ENCODE results near the gene SV2C. TPM values are rescaled to one million over a fixed set of nuclear protein-coding genes. Genes with fewer than 3 reads are reported as not detected.

SV2C gene
- total RNA-seq, 1 donor from 2014 or later = not detected

- ChIA-PET POLR2A (no interaction called here), CTCF (no interaction called here)
- H3K27ac Mint-ChIP-seq = no peak overlapping the region
Observed at GRCh38 chr5:76192837-76193236, 109.7 kb downstream of the SV2C start.

GRCh38 chr5:76193635-76194034 is 110.5 kb downstream of the SV2C start:
- intact Hi-C loops (cut with micrococcal nuclease) = no loop called here

More at GRCh38 chr5:76192837-76193236, 109.7 kb downstream of the SV2C start:
- ATAC-seq (ENCODE audit: low read depth) (no peak), DNase-seq (no peak)
- Mint-ChIP-seq H3K27me3 (peaks cover 15% of the 10 kb centered on the region), H3K4me3 (no peak overlapping the region), H3K36me3 (ENCODE audit: low read depth) (no peaks in the 10 kb centered on the region), H3K4me1 (no peaks in the 10 kb centered on the region), H3K9me3 (no peaks in the 10 kb centered on the region)
- no peak for TF ChIP-seq CTCF (IDR thresholded peaks at IDR 0.05)
- intact Hi-C loops (cut with micrococcal nuclease) = no loop called here

GRCh38 chr5:76194340-76194739 is 111.2 kb downstream of the SV2C start:
- POLR2A ChIA-PET = no interaction called here
- Mint-ChIP-seq H3K27me3 (peaks cover 15% of the 10 kb centered on the region), H3K27ac (no peak overlapping the region), H3K9me3 (no peaks in the 10 kb centered on the region), H3K4me1 (no peaks in the 10 kb centered on the region), H3K36me3 (ENCODE audit: low read depth) (no peaks in the 10 kb centered on the region), H3K4me3 (no peak overlapping the region)
- no peak for TF ChIP-seq CTCF (IDR thresholded peaks at IDR 0.05)
- CTCF ChIA-PET = no interaction called here
- intact Hi-C loops (cut with micrococcal nuclease) = no loop called here
- ATAC-seq (ENCODE audit: low read depth) = no peak
- DNase-seq = no peak

More at GRCh38 chr5:76193635-76194034, 110.5 kb downstream of the SV2C start:
- Mint-ChIP-seq H3K4me3 (no peak overlapping the region), H3K27me3 (peaks cover 15% of the 10 kb centered on the region), H3K27ac (no peak overlapping the region), H3K36me3 (ENCODE audit: low read depth) (no peaks in the 10 kb centered on the region), H3K4me1 (no peaks in the 10 kb centered on the region), H3K9me3 (no peaks in the 10 kb centered on the region)
- DNase-seq (no peak), ATAC-seq (ENCODE audit: low read depth) (no peak)
- CTCF ChIA-PET = no interaction called here
- POLR2A ChIA-PET = no interaction called here
- no peak for TF ChIP-seq CTCF (IDR thresholded peaks at IDR 0.05)

GRCh38 chr5:76196457-76196856 is 113.3 kb downstream of the SV2C start:
- ATAC-seq (ENCODE audit: low read depth) = no peak
- H3K36me3 Mint-ChIP-seq (ENCODE audit: low read depth) = no peaks in the 10 kb centered on the region
- intact Hi-C loops (cut with micrococcal nuclease) = no loop called here
- no peak for TF ChIP-seq CTCF (IDR thresholded peaks at IDR 0.05)
- no peaks in the 10 kb centered on the region for H3K9me3 Mint-ChIP-seq
- DNase-seq = no peak
- H3K27ac Mint-ChIP-seq = no peak overlapping the region
- ChIA-PET CTCF (interaction anchor here (1.0 kb wide), 1 partner anchor 22 kb away, joined by 4 read pairs; no protein-coding TSS in a partner anchor), POLR2A (no interaction called here)
- no peaks in the 10 kb centered on the region for H3K4me1 Mint-ChIP-seq
- no peak overlapping the region for H3K4me3 Mint-ChIP-seq
- peaks cover 15% of the 10 kb centered on the region for H3K27me3 Mint-ChIP-seq

GRCh38 chr5:76196886-76197489 is 113.8 kb downstream of the SV2C start:
- Mint-ChIP-seq H3K36me3 (ENCODE audit: low read depth) (no peaks in the 10 kb centered on the region), H3K4me3 (no peak overlapping the region), H3K27me3 (peaks cover 15% of the 10 kb centered on the region), H3K4me1 (no peaks in the 10 kb centered on the region), H3K9me3 (no peaks in the 10 kb centered on the region), H3K27ac (no peak overlapping the region)
- DNase-seq (no peak), ATAC-seq (ENCODE audit: low read depth) (no peak)
- ChIA-PET CTCF (interaction anchor here (1.0 kb wide), 1 partner anchor 22 kb away, joined by 4 read pairs; no protein-coding TSS in a partner anchor), POLR2A (no interaction called here)
- intact Hi-C loops (cut with micrococcal nuclease) = no loop called here
- TF ChIP-seq CTCF (IDR thresholded peaks at IDR 0.05) = no peak

Data from activated B cell treated with CpG ODN at 0.5 μM for 24 hours (primary cell).